Sigmoid colon (tissue), 7 donors: Measurements from ENCODE around the gene PCDH12. TPM values are rescaled to one million over a fixed set of nuclear protein-coding genes. Genes with fewer than 3 reads are reported as not detected.

Experiments used
- DNase-seq: peaks from one replicate; pipeline ENCODE4 v3.0.0-alpha.2; 2019
- H3K27ac ChIP-seq, 4 donors: fragments of 200-600 bp; sonication (generic); one replicate each; pipeline ENCODE4 v1.5.1; 2016 to 2019; ENCODE audit warnings: mild to moderate bottlenecking in 1 of 4
- H3K27me3 ChIP-seq, 3 donors: fragments of 200-600 bp; sonication (generic); one replicate each; pipeline ENCODE4 v1.5.1; 2019; ENCODE audit warnings: mild to moderate bottlenecking in 1 of 3
- H3K36me3 ChIP-seq, 4 donors: fragments of 200-600 bp; sonication (generic); one replicate each; pipeline ENCODE4 v1.5.1; 2016 to 2019
- H3K4me1 ChIP-seq, 4 donors: fragments of 200-600 bp; sonication (generic); one replicate each; pipeline ENCODE4 v1.5.1; 2017 to 2019
- H3K4me3 ChIP-seq, 4 donors: fragments of 200-600 bp; sonication (generic); one replicate each; pipeline ENCODE4 v1.5.1; 2017 to 2019; ENCODE audit warnings: mild to moderate bottlenecking in 2 of 4, moderate library complexity in 1 of 4
- H3K9me3 ChIP-seq, 4 donors: fragments of 200-600 bp in 3 of 4; sonication (generic) in 3 of 4; one replicate each; pipeline versions ENCODE4 v1.5.1 to v1.6.1; 2013 to 2019
- EP300 ChIP-seq, 4 donors: sonication (generic); formaldehyde crosslinking; IDR thresholded peaks; one replicate each; pipeline ENCODE4 v1.6.1; 2017; ENCODE audit warnings: antibody characterized with exemption in 4 of 4
- POLR2A ChIP-seq, 2 donors: fragments of 450-650 bp; IDR thresholded peaks; one replicate each; pipeline ENCODE4 v1.6.1; 2016; ENCODE audit warnings: antibody characterized with exemption in 2 of 2, mild to moderate bottlenecking in 2 of 2, moderate library complexity in 2 of 2
- POLR2AphosphoS5 ChIP-seq, 4 donors: sonication (generic); formaldehyde crosslinking; IDR thresholded peaks; one replicate each; pipeline ENCODE4 v1.6.1; 2017; ENCODE audit warnings: antibody characterized with exemption in 4 of 4
- WGBS, 2 donors: extraction: QIAGEN DNeasy Blood & Tissue Kit; methylation state at CpG; one replicate each; pipeline ENCODE4 v1.1.7; 2013; 5-methylcytosine and 5-hydroxymethylcytosine counted together
- intact Hi-C: fragments of 100-400 bp; cut with DNase I; formaldehyde crosslinking; loops from one replicate; pipeline ENCODE4 v1.15.1; 2023
- polyA plus RNA-seq, 3 donors: library from polyadenylated mRNA; stranded (reverse); fragments of 200-250 nt; gene quantifications; one replicate each; pipeline ENCODE4 v1.2.3, GENCODE V29; 2013
- total RNA-seq, 4 donors: library from RNA; depleted of rRNA; stranded (reverse); fragments of >200 nt; gene quantifications; one replicate each; pipeline ENCODE4 v1.1.0, GENCODE V29; 2016
- TF ChIP-seq, protein P1 (sequence below), 4 experiments: fragments of 450-650 bp in 3 of 4; fragments of 200-600 bp in 1 of 4; IDR thresholded peaks; one replicate each; pipeline ENCODE4 v1.5.1; 2016 to 2019; ENCODE audit warnings: antibody characterized with exemption in 4 of 4, mild to moderate bottlenecking in 3 of 4, moderate library complexity in 2 of 4
- donor health status: healthy with polysubstance abuse.
- donor health status: Bipolar disorder and iron deficiency.
- donor health status: healthy.

PCDH12 gene
- total and polyA plus RNA-seq, 7 donors = 0.23 to 6.2 (median 0.69) TPM

GRCh38 chr5:141948812-141949211, 9.2 kb downstream of the PCDH12 start:
- intact Hi-C loops = no loop called here
- H3K4me3 ChIP-seq = no peak overlapping the region
- H3K9me3 ChIP-seq = no peaks in the 10 kb centered on the region
- 88 to 94% methylated on average over 2 of the region's 2 CpGs for WGBS, 2 donors
- H3K27ac ChIP-seq = no peak overlapping the region
- DNase-seq = no peak
- H3K4me1 ChIP-seq = peaks cover 0 to 10% (median 9%) of the 10 kb centered on the region in 4 donors
- TF ChIP-seq, protein P1, sequence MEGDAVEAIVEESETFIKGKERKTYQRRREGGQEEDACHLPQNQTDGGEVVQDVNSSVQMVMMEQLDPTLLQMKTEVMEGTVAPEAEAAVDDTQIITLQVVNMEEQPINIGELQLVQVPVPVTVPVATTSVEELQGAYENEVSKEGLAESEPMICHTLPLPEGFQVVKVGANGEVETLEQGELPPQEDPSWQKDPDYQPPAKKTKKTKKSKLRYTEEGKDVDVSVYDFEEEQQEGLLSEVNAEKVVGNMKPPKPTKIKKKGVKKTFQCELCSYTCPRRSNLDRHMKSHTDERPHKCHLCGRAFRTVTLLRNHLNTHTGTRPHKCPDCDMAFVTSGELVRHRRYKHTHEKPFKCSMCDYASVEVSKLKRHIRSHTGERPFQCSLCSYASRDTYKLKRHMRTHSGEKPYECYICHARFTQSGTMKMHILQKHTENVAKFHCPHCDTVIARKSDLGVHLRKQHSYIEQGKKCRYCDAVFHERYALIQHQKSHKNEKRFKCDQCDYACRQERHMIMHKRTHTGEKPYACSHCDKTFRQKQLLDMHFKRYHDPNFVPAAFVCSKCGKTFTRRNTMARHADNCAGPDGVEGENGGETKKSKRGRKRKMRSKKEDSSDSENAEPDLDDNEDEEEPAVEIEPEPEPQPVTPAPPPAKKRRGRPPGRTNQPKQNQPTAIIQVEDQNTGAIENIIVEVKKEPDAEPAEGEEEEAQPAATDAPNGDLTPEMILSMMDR (IDR thresholded peaks at IDR 0.05) = no peak
- no peaks in the 10 kb centered on the region for H3K27me3 ChIP-seq
- H3K36me3 ChIP-seq = no peaks in the 10 kb centered on the region

GRCh38 chr5:141947316-141947715, 10.7 kb downstream of the PCDH12 start:
- Histone ChIP-seq H3K4me3 (no peak overlapping the region), H3K27me3 (no peaks in the 10 kb centered on the region), H3K27ac (no peak overlapping the region), H3K36me3 (no peaks in the 10 kb centered on the region), H3K9me3 (no peaks in the 10 kb centered on the region), H3K4me1 (peaks cover 0 to 10% (median 9%) of the 10 kb centered on the region in 4 donors)
- intact Hi-C loops = no loop called here
- DNase-seq = no peak
- 77 to 82% methylated on average over 4 of the region's 4 CpGs for WGBS, 2 donors
- TF ChIP-seq, protein P1 (IDR thresholded peaks at IDR 0.05) = no peak
- TF ChIP-seq EP300 (IDR thresholded peaks at IDR 0.05) = no peak
- no peak for TF ChIP-seq POLR2AphosphoS5 (IDR thresholded peaks at IDR 0.05)
- no peak for TF ChIP-seq POLR2A (IDR thresholded peaks at IDR 0.05)

- Histone ChIP-seq H3K9me3 (no peaks in the 10 kb centered on the region), H3K4me3 (no peak overlapping the region), H3K27ac (no peak overlapping the region), H3K36me3 (no peaks in the 10 kb centered on the region), H3K27me3 (no peaks in the 10 kb centered on the region), H3K4me1 (peaks cover 0 to 19% (median 11%) of the 10 kb centered on the region in 4 donors)
- peak; percentile 76 for DNase-seq
- 61 to 64% methylated on average over 25 of the region's 25 CpGs for WGBS, 2 donors
- TF ChIP-seq, protein P1 (IDR thresholded peaks at IDR 0.05) = no peak
- intact Hi-C loops = no loop called here
These were observed 12.4 kb downstream of the PCDH12 start for GRCh38 chr5:141945511-141946051.

DNA sequence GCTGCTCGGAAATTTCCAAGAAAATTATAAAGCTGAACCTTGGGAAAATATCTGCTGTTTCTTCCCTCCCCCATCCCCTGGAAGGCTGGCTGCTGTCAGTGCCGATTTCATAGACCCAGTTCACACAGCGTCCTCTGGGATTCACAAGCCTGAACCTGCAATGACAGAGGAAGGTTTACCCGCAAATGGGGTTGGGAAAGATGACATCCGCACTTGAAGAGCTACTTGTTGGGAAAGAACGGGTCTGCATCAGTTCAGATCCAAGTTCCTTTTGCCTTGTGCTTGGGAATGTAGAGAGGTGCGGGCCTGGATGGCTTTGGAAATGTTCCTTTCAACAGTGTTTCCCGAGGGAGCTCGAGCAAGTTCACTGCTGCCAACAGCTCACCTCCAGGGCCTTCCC, 13.9 kb downstream of the PCDH12 start:
- Histone ChIP-seq H3K36me3 (peaks cover 0 to 10% (median 0%) of the 10 kb centered on the region in 4 donors), H3K4me3 (no peak overlapping the region), H3K4me1 (peaks cover 0 to 19% (median 11%) of the 10 kb centered on the region in 4 donors), H3K9me3 (no peaks in the 10 kb centered on the region), H3K27me3 (no peaks in the 10 kb centered on the region), H3K27ac (no peak overlapping the region)
- TF ChIP-seq EP300 (IDR thresholded peaks at IDR 0.05) = no peak
- TF ChIP-seq, protein P1 (IDR thresholded peaks at IDR 0.05) = no peak
- no peak for TF ChIP-seq POLR2AphosphoS5 (IDR thresholded peaks at IDR 0.05)
- TF ChIP-seq POLR2A (IDR thresholded peaks at IDR 0.05) = no peak
- intact Hi-C loops = no loop called here
- 87 to 90% methylated on average over 9 of the region's 9 CpGs for WGBS, 2 donors
- DNase-seq = no peak

- intact Hi-C loops = no loop called here
- Histone ChIP-seq H3K4me1 (peaks cover 0 to 19% (median 11%) of the 10 kb centered on the region in 4 donors), H3K27ac (peak overlapping the region in 1 of 4 donors; percentile 30), H3K27me3 (no peaks in the 10 kb centered on the region), H3K36me3 (peaks cover 12 to 27% (median 12%) of the 10 kb centered on the region in 4 donors), H3K4me3 (no peak overlapping the region), H3K9me3 (no peaks in the 10 kb centered on the region)
- TF ChIP-seq POLR2A (IDR thresholded peaks at IDR 0.05) (no peak), EP300 (IDR thresholded peaks at IDR 0.05) (no peak), POLR2AphosphoS5 (IDR thresholded peaks at IDR 0.05) (no peak)
- TF ChIP-seq, protein P1 (IDR thresholded peaks at IDR 0.05) = no peak
- no peak for DNase-seq
- WGBS, 2 donors = 77 to 85% methylated on average over 9 of the region's 9 CpGs
These were observed 15.7 kb downstream of the PCDH12 start for GRCh38 chr5:141942185-141942857.
